ENCODE measurements around the gene MSI2. TPM values are rescaled to one million over a fixed set of nuclear protein-coding genes. Genes with fewer than 3 reads are reported as not detected.

Gene MSI2
- total and polyA plus RNA-seq, 2 donors: 25.3 to 52.5 TPM

- Histone ChIP-seq H3K9me3 (ENCODE audit: control insufficient read depth in 2 of 2, insufficient read depth in 1 of 2, low read length in 1 of 2) (no peaks in the 10 kb centered on the region), H3K27me3 (ENCODE audit: control insufficient read depth in 2 of 2, insufficient read depth in 1 of 2, low read length in 1 of 2) (no peaks in the 10 kb centered on the region), H3K27ac (ENCODE audit: low read depth in 1 of 2, low read length in 1 of 2) (peak overlapping the region in 1 of 2 donors; percentile 63), H3K36me3 (ENCODE audit: control insufficient read depth in 2 of 2, insufficient read depth in 2 of 2, low read length in 1 of 2) (peaks cover 3 to 21% of the 10 kb centered on the region in 2 donors), H3K4me3 (ENCODE audit: low read length in 2 of 2) (no peak overlapping the region), H3K4me1 (ENCODE audit: control insufficient read depth in 2 of 2, insufficient read depth in 2 of 2, low read length in 2 of 2) (peaks cover 59 to 90% of the 10 kb centered on the region in 2 donors)
- DNase-seq (ENCODE audit: low read depth in 6 of 9, low spot score in 9 of 9): no peak
- 91% methylated on average over 8 of the region's 8 CpGs for WGBS
Observed at GRCh38 chr17:57539529-57540301, 283.4 kb downstream of the MSI2 start.

DNA sequence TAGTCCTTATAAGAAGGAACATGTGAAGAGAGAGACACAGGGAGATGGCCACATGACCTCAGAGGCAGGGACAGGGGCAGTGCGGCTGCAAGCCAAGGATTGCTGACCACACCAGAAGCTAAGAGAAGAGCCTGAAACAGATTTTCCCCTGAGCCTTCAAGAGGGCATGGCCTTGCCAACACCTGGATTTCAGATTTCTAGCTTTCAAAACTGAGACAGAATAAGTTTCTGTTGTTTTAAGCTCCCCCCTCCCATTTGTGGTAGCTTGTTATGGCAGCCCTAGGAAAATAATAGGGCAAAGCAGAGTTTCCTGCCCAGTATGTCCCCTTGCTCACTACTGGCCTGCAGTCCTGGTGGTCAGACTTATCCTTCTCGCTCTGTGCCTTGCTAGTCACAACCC is 284.3 kb downstream of the MSI2 start:
- 89% methylated on average over 2 of the region's 2 CpGs for WGBS
- Histone ChIP-seq H3K4me3 (ENCODE audit: low read length in 2 of 2) (no peak overlapping the region), H3K27me3 (ENCODE audit: control insufficient read depth in 2 of 2, insufficient read depth in 1 of 2, low read length in 1 of 2) (no peaks in the 10 kb centered on the region), H3K4me1 (ENCODE audit: control insufficient read depth in 2 of 2, insufficient read depth in 2 of 2, low read length in 2 of 2) (peaks cover 62 to 88% of the 10 kb centered on the region in 2 donors), H3K9me3 (ENCODE audit: control insufficient read depth in 2 of 2, insufficient read depth in 1 of 2, low read length in 1 of 2) (no peaks in the 10 kb centered on the region), H3K36me3 (ENCODE audit: control insufficient read depth in 2 of 2, insufficient read depth in 2 of 2, low read length in 1 of 2) (peaks cover 3 to 17% of the 10 kb centered on the region in 2 donors), H3K27ac (ENCODE audit: low read depth in 1 of 2, low read length in 1 of 2) (peak overlapping the region in 1 of 2 donors; percentile 63)
- DNase-seq (ENCODE audit: low read depth in 6 of 9, low spot score in 9 of 9): peak in 1 of 9 donors; percentile 55

DNA sequence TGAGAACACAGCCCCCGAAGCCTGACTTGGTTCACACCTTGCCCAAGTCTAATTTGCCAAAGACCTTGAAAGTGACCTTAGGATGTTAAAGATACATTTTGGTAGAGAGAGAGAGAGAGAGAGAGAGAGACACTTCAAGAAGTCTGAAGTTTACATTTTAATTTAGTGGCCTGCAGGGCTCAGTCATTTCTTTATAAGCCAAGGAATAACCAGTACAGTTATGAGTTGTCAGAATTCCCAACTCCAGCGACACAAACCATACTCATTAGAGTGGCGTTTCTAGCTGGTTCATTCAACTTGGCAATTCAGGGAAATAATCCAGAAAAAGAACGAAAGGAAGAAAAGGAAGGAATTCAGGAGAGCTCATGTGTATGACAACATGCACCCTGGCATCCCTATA is 284.7 kb downstream of the MSI2 start:
- Histone ChIP-seq H3K27me3 (ENCODE audit: control insufficient read depth in 2 of 2, insufficient read depth in 1 of 2, low read length in 1 of 2) (no peaks in the 10 kb centered on the region), H3K27ac (ENCODE audit: low read depth in 1 of 2, low read length in 1 of 2) (peak overlapping the region in 1 of 2 donors; percentile 63), H3K4me3 (ENCODE audit: low read length in 2 of 2) (no peak overlapping the region), H3K9me3 (ENCODE audit: control insufficient read depth in 2 of 2, insufficient read depth in 1 of 2, low read length in 1 of 2) (no peaks in the 10 kb centered on the region), H3K36me3 (ENCODE audit: control insufficient read depth in 2 of 2, insufficient read depth in 2 of 2, low read length in 1 of 2) (peaks cover 3 to 17% of the 10 kb centered on the region in 2 donors), H3K4me1 (ENCODE audit: control insufficient read depth in 2 of 2, insufficient read depth in 2 of 2, low read length in 2 of 2) (peaks cover 62 to 87% of the 10 kb centered on the region in 2 donors)
- DNase-seq (ENCODE audit: low read depth in 6 of 9, low spot score in 9 of 9): no peak
- WGBS: 95% methylated on average over 4 of the region's 4 CpGs

- WGBS: 96% methylated on average over 17 of the region's 17 CpGs
- Histone ChIP-seq H3K36me3 (ENCODE audit: control insufficient read depth in 2 of 2, insufficient read depth in 2 of 2, low read length in 1 of 2) (peaks cover 3 to 15% of the 10 kb centered on the region in 2 donors), H3K27ac (ENCODE audit: low read depth in 1 of 2, low read length in 1 of 2) (no peak overlapping the region), H3K4me1 (ENCODE audit: control insufficient read depth in 2 of 2, insufficient read depth in 2 of 2, low read length in 2 of 2) (peaks cover 56 to 84% of the 10 kb centered on the region in 2 donors), H3K4me3 (ENCODE audit: low read length in 2 of 2) (no peak overlapping the region), H3K9me3 (ENCODE audit: control insufficient read depth in 2 of 2, insufficient read depth in 1 of 2, low read length in 1 of 2) (no peaks in the 10 kb centered on the region), H3K27me3 (ENCODE audit: control insufficient read depth in 2 of 2, insufficient read depth in 1 of 2, low read length in 1 of 2) (no peaks in the 10 kb centered on the region)
- no peak for DNase-seq (ENCODE audit: low read depth in 6 of 9, low spot score in 9 of 9)
Observed at GRCh38 chr17:57541472-57542394, 285.4 kb downstream of the MSI2 start.

DNA sequence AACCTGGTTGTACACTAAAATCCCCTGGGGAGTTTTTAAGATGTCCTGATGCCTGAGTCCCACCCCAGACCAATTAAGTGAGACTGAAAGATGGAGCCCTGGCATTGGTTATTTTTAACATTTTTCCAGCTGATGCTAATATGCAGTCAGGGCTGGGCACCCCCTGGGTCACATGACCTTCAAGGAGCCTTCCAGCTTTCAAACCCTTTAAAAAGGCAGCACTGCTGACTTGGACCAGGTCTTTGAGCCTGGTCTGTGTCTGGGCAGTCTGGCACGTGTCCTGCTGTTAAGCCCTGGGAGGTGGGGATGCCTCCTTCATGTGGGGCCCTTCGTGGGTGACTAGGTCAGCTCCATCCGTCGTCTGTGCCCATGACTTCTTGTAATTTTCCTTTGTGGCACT is 286.2 kb downstream of the MSI2 start:
- 97% methylated on average over 4 of the region's 4 CpGs for WGBS
- no peaks in the 10 kb centered on the region for H3K27me3 ChIP-seq (ENCODE audit: control insufficient read depth in 2 of 2, insufficient read depth in 1 of 2, low read length in 1 of 2)
- peaks cover 3 to 11% of the 10 kb centered on the region in 2 donors for H3K36me3 ChIP-seq (ENCODE audit: control insufficient read depth in 2 of 2, insufficient read depth in 2 of 2, low read length in 1 of 2)
- no peak overlapping the region for H3K4me3 ChIP-seq (ENCODE audit: low read length in 2 of 2)
- peaks cover 53 to 84% of the 10 kb centered on the region in 2 donors for H3K4me1 ChIP-seq (ENCODE audit: control insufficient read depth in 2 of 2, insufficient read depth in 2 of 2, low read length in 2 of 2)
- DNase-seq (ENCODE audit: low read depth in 6 of 9, low spot score in 9 of 9): no peak
- H3K9me3 ChIP-seq (ENCODE audit: control insufficient read depth in 2 of 2, insufficient read depth in 1 of 2, low read length in 1 of 2): no peaks in the 10 kb centered on the region
- no peak overlapping the region for H3K27ac ChIP-seq (ENCODE audit: low read depth in 1 of 2, low read length in 1 of 2)

DNA sequence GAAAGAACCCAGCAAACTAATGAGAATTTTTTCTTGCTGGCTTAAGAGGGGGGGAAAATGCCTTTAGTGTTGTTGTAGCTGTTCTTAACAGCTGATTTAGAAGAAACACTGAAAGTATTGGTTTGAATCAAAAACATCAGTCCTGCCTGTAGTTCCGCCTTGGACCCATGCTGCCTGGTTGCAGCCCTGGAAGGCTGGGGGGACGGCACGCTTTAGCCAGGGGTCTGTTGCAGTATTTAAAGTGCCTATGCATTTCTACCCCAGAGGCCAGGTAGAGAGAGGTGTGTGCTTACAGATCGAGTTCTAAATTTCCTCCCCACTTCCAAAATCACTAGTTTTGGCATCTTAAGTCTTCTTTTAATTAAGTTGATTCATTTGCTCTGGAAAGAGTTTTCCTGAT is 286.9 kb downstream of the MSI2 start:
- 96% methylated on average over 4 of the region's 4 CpGs for WGBS
- H3K36me3 ChIP-seq (ENCODE audit: control insufficient read depth in 2 of 2, insufficient read depth in 2 of 2, low read length in 1 of 2): peaks cover 3 to 11% of the 10 kb centered on the region in 2 donors
- H3K4me3 ChIP-seq (ENCODE audit: low read length in 2 of 2): no peak overlapping the region
- H3K27ac ChIP-seq (ENCODE audit: low read depth in 1 of 2, low read length in 1 of 2): peak overlapping the region in 1 of 2 donors; percentile 14
- H3K27me3 ChIP-seq (ENCODE audit: control insufficient read depth in 2 of 2, insufficient read depth in 1 of 2, low read length in 1 of 2): no peaks in the 10 kb centered on the region
- peaks cover 52 to 82% of the 10 kb centered on the region in 2 donors for H3K4me1 ChIP-seq (ENCODE audit: control insufficient read depth in 2 of 2, insufficient read depth in 2 of 2, low read length in 2 of 2)
- H3K9me3 ChIP-seq (ENCODE audit: control insufficient read depth in 2 of 2, insufficient read depth in 1 of 2, low read length in 1 of 2): no peaks in the 10 kb centered on the region
- no peak for DNase-seq (ENCODE audit: low read depth in 6 of 9, low spot score in 9 of 9)

DNA sequence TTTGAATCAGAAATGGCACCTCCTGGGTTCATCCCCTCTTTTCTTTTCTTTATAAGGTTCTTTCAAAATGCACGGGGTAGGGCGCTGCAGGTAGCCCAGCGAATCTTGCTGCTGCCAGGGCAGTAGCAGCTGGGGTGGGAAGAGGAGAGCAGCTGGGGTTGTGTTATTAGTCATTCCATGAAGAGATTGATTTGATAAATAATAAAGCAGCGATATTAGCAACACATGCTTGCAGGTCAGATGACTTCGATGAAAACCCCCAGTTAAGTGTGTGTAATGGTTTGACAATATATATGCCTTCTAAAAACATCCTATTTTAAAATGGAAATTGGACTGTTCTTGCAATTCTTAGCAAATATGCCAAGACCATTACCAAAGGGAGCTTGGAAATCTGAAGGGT is 288.1 kb downstream of the MSI2 start:
- Histone ChIP-seq H3K4me1 (ENCODE audit: control insufficient read depth in 2 of 2, insufficient read depth in 2 of 2, low read length in 2 of 2) (peaks cover 56 to 84% of the 10 kb centered on the region in 2 donors), H3K27ac (ENCODE audit: low read depth in 1 of 2, low read length in 1 of 2) (peak overlapping the region in 1 of 2 donors; percentile 7), H3K36me3 (ENCODE audit: control insufficient read depth in 2 of 2, insufficient read depth in 2 of 2, low read length in 1 of 2) (peaks cover 3 to 11% of the 10 kb centered on the region in 2 donors), H3K27me3 (ENCODE audit: control insufficient read depth in 2 of 2, insufficient read depth in 1 of 2, low read length in 1 of 2) (no peaks in the 10 kb centered on the region), H3K4me3 (ENCODE audit: low read length in 2 of 2) (no peak overlapping the region), H3K9me3 (ENCODE audit: control insufficient read depth in 2 of 2, insufficient read depth in 1 of 2, low read length in 1 of 2) (no peaks in the 10 kb centered on the region)
- WGBS: 92% methylated on average over 5 of the region's 5 CpGs
- no peak for DNase-seq (ENCODE audit: low read depth in 6 of 9, low spot score in 9 of 9)

DNA sequence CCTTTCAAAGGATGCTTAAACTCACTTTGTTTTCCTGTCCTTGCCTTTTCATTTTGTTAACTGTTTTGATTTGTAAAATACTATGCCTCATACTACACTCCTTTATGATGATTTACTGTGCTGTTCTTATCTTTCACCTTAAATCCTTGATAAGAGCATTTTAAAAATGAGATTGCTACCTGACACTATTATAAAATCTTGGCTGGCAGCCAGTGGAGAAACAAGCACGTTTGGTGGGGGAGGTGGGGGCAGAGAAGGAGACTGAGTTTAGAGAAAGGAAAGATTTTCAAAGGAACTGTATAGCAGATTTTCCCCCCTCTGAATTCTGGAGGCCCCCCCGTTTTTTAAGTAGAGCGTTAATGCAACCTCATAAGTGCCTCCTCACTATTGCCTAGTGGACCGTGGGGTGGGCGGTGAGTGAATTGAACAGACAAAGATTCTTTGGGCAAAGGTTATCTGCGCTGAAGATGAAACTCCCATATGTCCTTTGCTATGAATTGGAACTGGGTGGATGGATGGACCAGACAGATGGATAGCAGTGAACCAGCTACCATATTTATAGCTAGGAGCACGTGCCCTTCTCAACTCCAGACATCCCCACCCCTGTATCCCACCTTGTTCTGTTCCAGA is 288.6 kb downstream of the MSI2 start:
- DNase-seq (ENCODE audit: low read depth in 6 of 9, low spot score in 9 of 9): no peak
- Histone ChIP-seq H3K4me1 (ENCODE audit: control insufficient read depth in 2 of 2, insufficient read depth in 2 of 2, low read length in 2 of 2) (peaks cover 57 to 84% of the 10 kb centered on the region in 2 donors), H3K27ac (ENCODE audit: low read depth in 1 of 2, low read length in 1 of 2) (no peak overlapping the region), H3K9me3 (ENCODE audit: control insufficient read depth in 2 of 2, insufficient read depth in 1 of 2, low read length in 1 of 2) (no peaks in the 10 kb centered on the region), H3K4me3 (ENCODE audit: low read length in 2 of 2) (no peak overlapping the region), H3K36me3 (ENCODE audit: control insufficient read depth in 2 of 2, insufficient read depth in 2 of 2, low read length in 1 of 2) (peaks cover 3 to 12% of the 10 kb centered on the region in 2 donors), H3K27me3 (ENCODE audit: control insufficient read depth in 2 of 2, insufficient read depth in 1 of 2, low read length in 1 of 2) (no peaks in the 10 kb centered on the region)
- WGBS: 77% methylated on average over 7 of the region's 7 CpGs
